K562 (cell line): Measurements from ENCODE around the gene MRPL38. TPM values are rescaled to one million over a fixed set of nuclear protein-coding genes. Genes with fewer than 3 reads are reported as not detected.

Experiments
- CBX1 ChIP-seq: sonication (generic); IDR thresholded peaks from 2 replicates; pipeline ENCODE4 v1.6.1; 2016; ENCODE audit warnings: antibody characterized with exemption, low read depth, mild to moderate bottlenecking
- CBX8 ChIP-seq: fragments of 200-600 bp; sonication (generic); IDR thresholded peaks from 2 replicates; pipeline ENCODE4 v1.6.1; 2012; ENCODE audit warnings: borderline replicate concordance, mixed run types, low read depth, mild to moderate bottlenecking, moderate library complexity, mixed read lengths, low read length, control low read depth, inconsistent platforms; ENCODE audit not compliant: poor library complexity, severe bottlenecking; ENCODE audit errors: extremely low read depth
- CCAR2 ChIP-seq: fragments of 200-400 bp; formaldehyde crosslinking; IDR thresholded peaks from 2 replicates; pipeline ENCODE4 v1.6.1; 2017; ENCODE audit warnings: mild to moderate bottlenecking, low read depth, low read length
- E2F3 ChIP-seq: fragments of 250-450 bp; sonication (Bioruptor Pico); IDR thresholded peaks from 2 replicates; pipeline ENCODE4 v1.4.0; 2020; ENCODE audit warnings: mild to moderate bottlenecking
- E2F5 ChIP-seq: sonication (generic); formaldehyde crosslinking; IDR thresholded peaks from 2 replicates; pipeline ENCODE4 v1.8.0; 2022; ENCODE audit warnings: mild to moderate bottlenecking, missing genetic modification reagents
- ESRRA ChIP-seq: fragments of 450-650 bp; IDR thresholded peaks from 2 replicates; pipeline ENCODE4 v1.6.1; 2014; ENCODE audit warnings: low read depth, mild to moderate bottlenecking, moderate library complexity, borderline replicate concordance
- ETS1 ChIP-seq: conservative IDR thresholded peaks from 2 replicates; pipeline ENCODE4 v1.6.1; 2011; ENCODE audit warnings: low read depth, mild to moderate bottlenecking, low read length; ENCODE audit not compliant: control insufficient read depth
- FOXK1 ChIP-seq: sonication (generic); formaldehyde crosslinking; IDR thresholded peaks from 2 replicates; pipeline ENCODE4 v1.8.0; 2022; ENCODE audit warnings: missing genetic modification reagents, mild to moderate bottlenecking, borderline replicate concordance
- HSF4 ChIP-seq: fragments of 250-450 bp; sonication (Bioruptor Pico); IDR thresholded peaks from 2 replicates; pipeline ENCODE4 v2.1.2; 2022; ENCODE audit warnings: mild to moderate bottlenecking, moderate library complexity, borderline replicate concordance
- KDM2B ChIP-seq: fragments of 250-450 bp; sonication (Bioruptor Pico); IDR thresholded peaks from 2 replicates; pipeline ENCODE4 v1.8.0; 2021; ENCODE audit warnings: mild to moderate bottlenecking, moderate library complexity
- MBD2 ChIP-seq: sonication (generic); IDR thresholded peaks from 2 replicates; pipeline ENCODE4 v1.6.1; 2016; ENCODE audit warnings: low read depth, borderline replicate concordance
- MYBL2 ChIP-seq, 2 experiments: fragments of 450-650 bp in 1 of 2; sonication (generic) in 1 of 2; formaldehyde crosslinking in 1 of 2; IDR thresholded peaks; 2 replicates each; pipeline versions ENCODE4 v1.6.1 to v1.8.1; 2017 to 2022; ENCODE audit warnings: borderline replicate concordance in 1 of 2, inconsistent platforms in 1 of 2, low read depth in 1 of 2, mild to moderate bottlenecking in 1 of 2, missing genetic modification reagents in 1 of 2, moderate library complexity in 1 of 2
- POLR3A ChIP-seq: IDR thresholded peaks from 2 replicates; pipeline ENCODE4 v1.6.1; 2011; ENCODE audit warnings: borderline replicate concordance, mild to moderate bottlenecking, moderate library complexity; ENCODE audit not compliant: insufficient read length, insufficient read depth; ENCODE audit errors: extremely low read depth
- RUNX1 ChIP-seq: sonication (generic); IDR thresholded peaks from 2 replicates; pipeline ENCODE4 v1.6.1; 2016; ENCODE audit warnings: antibody characterized with exemption, low read depth
- SAFB ChIP-seq: fragments of 200-400 bp; formaldehyde crosslinking; IDR thresholded peaks from 2 replicates; pipeline ENCODE4 v1.6.1; 2017; ENCODE audit warnings: low read depth, low read length, borderline replicate concordance
- SAFB2 ChIP-seq: fragments of 200-400 bp; formaldehyde crosslinking; IDR thresholded peaks from 2 replicates; pipeline ENCODE4 v1.6.1; 2018; ENCODE audit warnings: borderline replicate concordance, low read length, low read depth, moderate library complexity; ENCODE audit not compliant: severe bottlenecking
- SP1 ChIP-seq: sonication (generic); formaldehyde crosslinking; IDR thresholded peaks from 2 replicates; pipeline ENCODE4 v1.8.1; 2022; ENCODE audit warnings: mild to moderate bottlenecking, missing genetic modification reagents
- TAF1 ChIP-seq: IDR thresholded peaks from 2 replicates; pipeline ENCODE4 v1.6.1; 2011; ENCODE audit warnings: mild to moderate bottlenecking, low read length, moderate library complexity; ENCODE audit not compliant: insufficient read depth, control insufficient read depth, severe bottlenecking; ENCODE audit errors: extremely low read depth
- ZNF134 ChIP-seq: fragments of 250-450 bp; sonication (Bioruptor Pico); conservative IDR thresholded peaks from 2 replicates; pipeline ENCODE4 v1.4.0; 2020
- ZNF561 ChIP-seq: fragments of 450-650 bp; formaldehyde crosslinking; conservative IDR thresholded peaks from 2 replicates; pipeline ENCODE4 v1.4.0; 2020; ENCODE audit warnings: mild to moderate bottlenecking, moderate library complexity
- ZNF583 ChIP-seq: fragments of 250-450 bp; sonication (Bioruptor Pico); IDR thresholded peaks from 2 replicates; pipeline ENCODE4 v1.4.0; 2020
- ZNF717 ChIP-seq: fragments of 250-450 bp; sonication (Bioruptor Pico); IDR thresholded peaks from 2 replicates; pipeline ENCODE4 v1.5.0; 2021
- ZNF778 ChIP-seq: fragments of 450-650 bp; formaldehyde crosslinking; IDR thresholded peaks from 2 replicates; pipeline ENCODE4 v1.4.0; 2020; ENCODE audit warnings: mild to moderate bottlenecking, moderate library complexity
- polyA plus RNA-seq, 8 experiments: library from polyadenylated mRNA; depleted of rRNA in 4 of 8; stranded (reverse) in 5 of 8; unstranded in 3 of 8; fragments of >200 nt; fragmentation: Nextera tagmentation in 2 of 8; fragmentation: Illumina TruSeq in 1 of 8; extraction: Ambion mirVana in 2 of 8; extraction: Trizol in 1 of 8; gene quantifications; 2 replicates each; pipeline versions ENCODE4 v1.2.1 to v1.2.3, GENCODE V29; 2011 to 2014; ENCODE audit warnings: inconsistent platforms in 1 of 8, missing spikeins in 1 of 8
- total RNA-seq, 7 experiments: library from RNA; depleted of rRNA in 6 of 7; stranded (reverse); fragments of >200 nt in 6 of 7; fragmentation: Illumina TruSeq in 2 of 7; extraction: Trizol in 2 of 7; gene quantifications; 2 replicates each; pipeline versions ENCODE4 v1.2.1 to v1.2.3, GENCODE V29; 2011 to 2021; ENCODE audit warnings: low replicate concordance in 1 of 7

Gene MRPL38
- total and polyA plus RNA-seq, 9 of the 15 experiments (the other 6 are each of a cell fraction or from before 2014, with no cell fraction given) = 4.5 to 154 (median 48.5) TPM

DNA sequence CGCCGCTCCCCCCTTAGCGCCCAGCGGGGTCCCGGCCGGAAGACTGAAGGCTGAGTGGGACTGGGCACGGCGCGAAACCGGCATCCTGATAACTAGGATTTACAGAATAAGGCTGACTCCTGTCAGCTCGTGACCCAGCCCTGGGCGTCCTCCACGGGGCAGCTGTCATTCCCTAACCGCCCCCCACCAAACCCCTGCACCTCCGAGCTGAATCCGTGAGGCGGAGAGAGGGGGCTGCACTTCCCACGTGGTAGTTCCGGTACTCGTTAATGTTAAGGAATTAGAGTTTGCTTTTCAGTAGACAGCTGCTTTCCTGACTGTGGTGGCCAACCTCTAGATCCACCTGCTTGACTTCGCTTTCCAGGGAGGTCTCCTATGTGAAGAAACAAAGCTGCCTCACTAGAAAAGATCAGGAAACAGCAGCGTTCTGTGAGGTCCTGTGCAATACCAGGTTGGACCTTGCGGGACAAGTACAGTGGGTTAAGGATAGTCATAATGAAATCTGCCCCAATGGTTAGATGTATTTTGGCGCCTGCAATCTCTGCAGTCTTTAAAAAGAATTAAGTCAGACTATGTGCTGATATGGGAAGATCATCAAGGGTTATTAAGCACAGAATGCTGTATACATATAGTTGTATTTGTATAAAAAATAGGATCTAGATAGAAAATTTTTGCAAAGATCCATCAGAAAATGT, 48.5 kb downstream of the MRPL38 start (continued):
- no peak for TF ChIP-seq SAFB2
- TF ChIP-seq ZNF561 (CRISPR knock-in tag) = no peak
- TF ChIP-seq E2F5 (CRISPR knock-in tag) = no peak
- TF ChIP-seq HSF4 = no peak
- no peak for TF ChIP-seq ZNF134 (CRISPR knock-in tag)
- TF ChIP-seq CCAR2 = no peak
- no peak for TF ChIP-seq E2F3 (CRISPR knock-in tag)
- TF ChIP-seq ESRRA = no peak
- TF ChIP-seq ZNF778 (CRISPR knock-in tag) = no peak
- TF ChIP-seq ETS1 = no peak; the same call in 1 of the 2 replicates
- no peak for TF ChIP-seq POLR3A
- TF ChIP-seq TAF1 = peak; percentile 31
- TF ChIP-seq MYBL2 (IDR thresholded peaks at IDR 0.05; ENCODE audit: low read depth) = no peak
- no peak for TF ChIP-seq MYBL2 (CRISPR knock-in tag; IDR thresholded peaks at IDR 0.05; ENCODE audit: borderline replicate concordance)
- TF ChIP-seq SP1 = no peak
- TF ChIP-seq ZNF717 (CRISPR knock-in tag) = no peak
- no peak for TF ChIP-seq CBX8
- TF ChIP-seq SAFB = no peak
- no peak; the same call in 1 of the 2 replicates for TF ChIP-seq ZNF583 (CRISPR knock-in tag)
- TF ChIP-seq CBX1 = no peak
- no peak for TF ChIP-seq FOXK1 (CRISPR knock-in tag)
- TF ChIP-seq KDM2B (CRISPR knock-in tag) = no peak
- TF ChIP-seq MBD2 = no peak
- no peak for TF ChIP-seq RUNX1
